Measurements from ENCODE around the gene FAM120A. TPM values are rescaled to one million over a fixed set of nuclear protein-coding genes. Genes with fewer than 3 reads are reported as not detected.

FAM120A gene
- total RNA-seq, 1 experiment from 2014 or later, result 99.0 TPM

- DNase-seq (ENCODE audit: low read depth), result no peak
Measured at GRCh38 chr9:93468763-93469456, 17.4 kb downstream of the FAM120A start.

- no peak for DNase-seq (ENCODE audit: low read depth)
Measured at GRCh38 chr9:93470391-93470790, 18.9 kb downstream of the FAM120A start.

- no peak for DNase-seq (ENCODE audit: low read depth)
Measured at GRCh38 chr9:93471124-93471523, 19.6 kb downstream of the FAM120A start.

- no peak for DNase-seq (ENCODE audit: low read depth)
Measured at GRCh38 chr9:93473411-93473810, 21.9 kb downstream of the FAM120A start.

- DNase-seq (ENCODE audit: low read depth), result no peak
Measured at GRCh38 chr9:93475108-93475507, 23.6 kb downstream of the FAM120A start.

GRCh38 chr9:93475856-93476255, 24.4 kb downstream of the FAM120A start:
- DNase-seq (ENCODE audit: low read depth), result no peak

GRCh38 chr9:93476924-93477323, 25.4 kb downstream of the FAM120A start:
- DNase-seq (ENCODE audit: low read depth), result no peak

GRCh38 chr9:93477397-93477796, 25.9 kb downstream of the FAM120A start:
- no peak for DNase-seq (ENCODE audit: low read depth)

- DNase-seq (ENCODE audit: low read depth), result no peak
Measured at GRCh38 chr9:93479726-93480125, 28.2 kb downstream of the FAM120A start.

GRCh38 chr9:93480262-93480661, 28.8 kb downstream of the FAM120A start:
- no peak for DNase-seq (ENCODE audit: low read depth)

- DNase-seq (ENCODE audit: low read depth), result no peak
Measured at GRCh38 chr9:93480728-93481324, 29.3 kb downstream of the FAM120A start.

GRCh38 chr9:93483497-93483896, 32.0 kb downstream of the FAM120A start:
- DNase-seq (ENCODE audit: low read depth), result no peak

GRCh38 chr9:93486268-93486667, 34.8 kb downstream of the FAM120A start:
- no peak for DNase-seq (ENCODE audit: low read depth)

- no peak for DNase-seq (ENCODE audit: low read depth)
Measured at GRCh38 chr9:93488244-93488643, 36.8 kb downstream of the FAM120A start.

- DNase-seq (ENCODE audit: low read depth), result no peak
Measured at GRCh38 chr9:93491593-93492232, 40.2 kb downstream of the FAM120A start.

GRCh38 chr9:93492327-93492726, 40.8 kb downstream of the FAM120A start:
- no peak for DNase-seq (ENCODE audit: low read depth)

GRCh38 chr9:93493949-93494348, 42.5 kb downstream of the FAM120A start:
- DNase-seq (ENCODE audit: low read depth), result no peak

GRCh38 chr9:93496285-93496684, 44.8 kb downstream of the FAM120A start:
- no peak for DNase-seq (ENCODE audit: low read depth)

- DNase-seq (ENCODE audit: low read depth), result no peak
Measured at GRCh38 chr9:93500571-93501298, 49.2 kb downstream of the FAM120A start.

- DNase-seq (ENCODE audit: low read depth), result no peak
Measured at GRCh38 chr9:93501406-93501805, 49.9 kb downstream of the FAM120A start.

- DNase-seq (ENCODE audit: low read depth), result no peak
Measured at GRCh38 chr9:93503381-93503780, 51.9 kb downstream of the FAM120A start.

GRCh38 chr9:93505541-93506132, 54.2 kb downstream of the FAM120A start:
- DNase-seq (ENCODE audit: low read depth), result no peak
